BJ (cell line): ENCODE results near the gene PTK7. TPM values are rescaled to one million over a fixed set of nuclear protein-coding genes. Genes with fewer than 3 reads are reported as not detected.
A peak's percentile ranks its signal among the peaks of the same experiment; 100 is the strongest.
"Not testable (repeated sequence)": the region's sequence is repeated elsewhere in the genome, so short reads cannot be mapped to it uniquely, and the experiment has no call there.

Experiments
- CTCF ChIA-PET: fragments of 350-600 bp; formaldehyde crosslinking; extraction: SDS; loops from one replicate; lab custom pipeline; 2021; ENCODE audit warnings: antibody characterized with exemption, inconsistent platforms; lab: Yijun Ruan, JAX
- POLR2A ChIA-PET: fragments of 300-600 bp; sonication (Branson Sonifier 250); formaldehyde crosslinking; extraction: SDS; loops from one replicate; lab custom pipeline; 2021; ENCODE audit warnings: antibody characterized with exemption; lab: Charles Lee
- DNase-seq: peaks from one replicate; pipeline ENCODE4 v3.0.0-alpha.2; 2011; ENCODE audit warnings: low read depth
- H3K27me3 ChIP-seq: 2 replicates; pipeline ENCODE4 v1.6.0; 2011; ENCODE audit warnings: low read length; ENCODE audit not compliant: control insufficient read depth, insufficient read depth
- H3K36me3 ChIP-seq: 2 replicates; pipeline ENCODE4 v1.5.1; 2011; ENCODE audit warnings: low read length; ENCODE audit not compliant: control insufficient read depth, insufficient read depth
- H3K4me3 ChIP-seq: 2 replicates; pipeline ENCODE4 v1.5.1; 2011; ENCODE audit warnings: low read depth, mild to moderate bottlenecking, control low read depth, low read length
- CTCF ChIP-seq: IDR thresholded peaks from 2 replicates; pipeline ENCODE4 v1.5.1; 2011; ENCODE audit warnings: low read depth, mild to moderate bottlenecking, control low read depth, inconsistent platforms, low read length, moderate library complexity; ENCODE audit not compliant: insufficient read depth
- polyA plus RNA-seq: library from polyadenylated mRNA; depleted of rRNA; stranded (reverse); fragments of >200 nt; gene quantifications from 2 replicates; pipeline ENCODE4 v1.2.3, GENCODE V29; 2011

Gene PTK7
- polyA plus RNA-seq, 1 experiment: 362 TPM

GRCh38 chr6:43129434-43130194, 53.5 kb downstream of the PTK7 start:
- ChIA-PET CTCF (interaction anchor here (0.6 to 3.7 kb wide), 19 partner anchors 9 to 239 kb away, joined by 3 to 34 read pairs (median 5); partner anchors contain the start of genes MRPL2 and PTK7), POLR2A (no interaction called here)
- no peak for DNase-seq
- TF ChIP-seq CTCF: peak; percentile 89
- H3K27me3 ChIP-seq: no peaks in the 10 kb centered on the region
- H3K36me3 ChIP-seq: peaks cover 25% of the 10 kb centered on the region
- H3K4me3 ChIP-seq: no peak overlapping the region

GRCh38 chr6:43130429-43130828, 54.3 kb downstream of the PTK7 start:
- DNase-seq: no peak
- CTCF ChIA-PET: interaction anchor here (0.6 to 3.7 kb wide), 11 partner anchors 11 to 80 kb away, joined by 3 to 34 read pairs (median 8); no protein-coding TSS in a partner anchor
- H3K4me3 ChIP-seq: no peak overlapping the region
- TF ChIP-seq CTCF: no peak
- POLR2A ChIA-PET: no interaction called here
- no peaks in the 10 kb centered on the region for H3K27me3 ChIP-seq
- peaks cover 29% of the 10 kb centered on the region for H3K36me3 ChIP-seq

- H3K27me3 ChIP-seq, POLR2A ChIA-PET, DNase-seq, H3K4me3 ChIP-seq: not testable (repeated sequence)
- peaks cover 32% of the 10 kb centered on the region for H3K36me3 ChIP-seq
- CTCF ChIA-PET: interaction anchor here (2.7 to 3.7 kb wide), 3 partner anchors 12 to 58 kb away, joined by 12 to 34 read pairs (median 15); no protein-coding TSS in a partner anchor
Measured at GRCh38 chr6:43131379-43131778, 55.3 kb downstream of the PTK7 start.

GRCh38 chr6:43138267-43138666, 62.2 kb downstream of the PTK7 start:
- TF ChIP-seq CTCF: no peak
- ChIA-PET POLR2A (no interaction called here), CTCF (no interaction called here)
- Histone ChIP-seq H3K36me3 (peaks cover 29% of the 10 kb centered on the region), H3K27me3 (no peaks in the 10 kb centered on the region), H3K4me3 (no peak overlapping the region)
- DNase-seq: no peak

- H3K27me3 ChIP-seq, H3K4me3 ChIP-seq, DNase-seq, CTCF ChIA-PET, POLR2A ChIA-PET: not testable (repeated sequence)
- peaks cover 32% of the 10 kb centered on the region for H3K36me3 ChIP-seq
Measured at GRCh38 chr6:43139973-43140372, 63.9 kb downstream of the PTK7 start.

- no peak for DNase-seq
- ChIA-PET POLR2A (no interaction called here), CTCF (interaction anchor here (1.0 kb wide), 1 partner anchor 14 kb away, joined by 3 read pairs; no protein-coding TSS in a partner anchor)
- TF ChIP-seq CTCF: no peak
- Histone ChIP-seq H3K36me3 (peaks cover 35% of the 10 kb centered on the region), H3K27me3 (no peaks in the 10 kb centered on the region), H3K4me3 (no peak overlapping the region)
Measured at GRCh38 chr6:43141644-43142043, 65.5 kb downstream of the PTK7 start.
